Mucosa of gallbladder (tissue), 1 donor: ENCODE measurements around the gene PRKAB1. TPM values are rescaled to one million over a fixed set of nuclear protein-coding genes. Genes with fewer than 3 reads are reported as not detected.

Experiments used
- DNase-seq: peaks from one replicate; pipeline ENCODE4 v3.0.0-alpha.2; 2020; ENCODE audit warnings: low spot score
- total RNA-seq: library from RNA; stranded (reverse); gene quantifications from one replicate; pipeline ENCODE4 v1.2.1, GENCODE V29; 2021
- donor health status: DM: no; HTN: no; CAD: no.

PRKAB1 gene
- total RNA-seq, 1 donor from 2014 or later: 51.8 TPM

GRCh38 chr12:119712721-119713120, 44.8 kb downstream of the PRKAB1 start:
- no peak for DNase-seq

- no peak for DNase-seq
Measured at GRCh38 chr12:119713551-119714031, 45.7 kb downstream of the PRKAB1 start.

- no peak for DNase-seq
Measured at GRCh38 chr12:119714614-119715267, 46.8 kb downstream of the PRKAB1 start.

- no peak for DNase-seq
Measured at GRCh38 chr12:119715268-119715620, 47.3 kb downstream of the PRKAB1 start.

- DNase-seq: no peak
Measured at GRCh38 chr12:119718141-119718540, 50.2 kb downstream of the PRKAB1 start.

- DNase-seq: no peak
Measured at GRCh38 chr12:119720349-119720748, 52.4 kb downstream of the PRKAB1 start.

GRCh38 chr12:119721306-119721705, 53.4 kb downstream of the PRKAB1 start:
- DNase-seq: no peak

- peak; percentile 32 for DNase-seq
Measured at GRCh38 chr12:119725523-119725922, 57.6 kb downstream of the PRKAB1 start.

- no peak for DNase-seq
Measured at GRCh38 chr12:119727600-119728443, 59.9 kb downstream of the PRKAB1 start.

- no peak for DNase-seq
Measured at GRCh38 chr12:119728444-119728745, 60.5 kb downstream of the PRKAB1 start.

GRCh38 chr12:119729871-119730270, 61.9 kb downstream of the PRKAB1 start:
- no peak for DNase-seq

- no peak for DNase-seq
Measured at GRCh38 chr12:119730381-119730780, 62.4 kb downstream of the PRKAB1 start.

Other genes with a start within 250 kb of the PRKAB1 start
- 0.55 TPM for gene TMEM233, start 74.4 kb upstream of the PRKAB1 start, total RNA-seq
- gene CIT, start 209.2 kb downstream of the PRKAB1 start, total RNA-seq: 4.4 TPM